Body of pancreas (tissue), 4 donors: Measurements from ENCODE around the gene DAPK2. TPM values are rescaled to one million over a fixed set of nuclear protein-coding genes. Genes with fewer than 3 reads are reported as not detected.

Experiments
- ATAC-seq: fragments of 150-250 bp; one replicate; pipeline ENCODE4 v1.9.1; 2016
- DNase-seq, 4 donors: peaks; one replicate each; pipeline ENCODE4 v3.0.0-alpha.2; 2019
- H3K27ac ChIP-seq, 4 donors: fragments of 200-600 bp; sonication (generic); 1 replicate in 3 of 4; 2 replicates in 1 of 4; pipeline versions ENCODE4 v1.5.1 to v1.6.1; 2016 to 2019; ENCODE audit warnings: mild to moderate bottlenecking in 1 of 4, mixed read lengths in 1 of 4, moderate library complexity in 1 of 4
- H3K27me3 ChIP-seq, 2 donors: fragments of 200-600 bp; sonication (generic); one replicate each; pipeline ENCODE4 v1.6.0; 2016; ENCODE audit warnings: mild to moderate bottlenecking in 1 of 2
- H3K36me3 ChIP-seq, 2 donors: fragments of 200-600 bp; sonication (generic); replicated peaks in 1 of 2; 2 replicates each; pipeline ENCODE4 v1.5.1; 2016; ENCODE audit warnings: low read depth in 2 of 2; ENCODE audit not compliant: insufficient read depth in 1 of 2
- H3K4me1 ChIP-seq: fragments of 200-600 bp; sonication (generic); one replicate; pipeline ENCODE4 v1.6.0; 2016
- H3K4me3 ChIP-seq, 2 donors: fragments of 200-600 bp; sonication (generic); 1 replicate in 1 of 2; 2 replicates in 1 of 2; pipeline ENCODE4 v1.5.1; 2016 to 2019
- H3K9me3 ChIP-seq, 3 donors: fragments of 200-600 bp; sonication (generic); 1 replicate in 2 of 3; 2 replicates in 1 of 3; pipeline ENCODE4 v1.5.1; 2016
- POLR2A ChIP-seq, 3 donors: fragments of 450-650 bp; IDR thresholded peaks; one replicate each; pipeline ENCODE4 v1.6.1; 2016; ENCODE audit warnings: antibody characterized with exemption in 3 of 3, mild to moderate bottlenecking in 2 of 3
- WGBS, 2 donors: methylation state at CpG; one replicate each; pipeline ENCODE4 v1.1.5; 2017; 5-methylcytosine and 5-hydroxymethylcytosine counted together
- intact Hi-C: fragments of 100-400 bp; cut with DNase I; formaldehyde crosslinking; loops from one replicate; pipeline ENCODE4 v1.15.1; 2023
- total RNA-seq, 2 donors: library from RNA; depleted of rRNA; stranded (reverse); fragments of >200 nt; gene quantifications; one replicate each; pipeline ENCODE4 v1.1.0, GENCODE V29; 2016
- TF ChIP-seq, protein P1 (sequence below), 7 experiments: fragments of 450-650 bp in 4 of 7; fragments of 200-600 bp in 3 of 7; sonication (generic) in 3 of 7; IDR thresholded peaks; one replicate each; pipeline ENCODE4 v1.5.1; 2016 to 2019; ENCODE audit warnings: antibody characterized with exemption in 7 of 7

Gene DAPK2
- total RNA-seq, 2 donors from 2014 or later, result 2.9 to 5.9 TPM

DNA sequence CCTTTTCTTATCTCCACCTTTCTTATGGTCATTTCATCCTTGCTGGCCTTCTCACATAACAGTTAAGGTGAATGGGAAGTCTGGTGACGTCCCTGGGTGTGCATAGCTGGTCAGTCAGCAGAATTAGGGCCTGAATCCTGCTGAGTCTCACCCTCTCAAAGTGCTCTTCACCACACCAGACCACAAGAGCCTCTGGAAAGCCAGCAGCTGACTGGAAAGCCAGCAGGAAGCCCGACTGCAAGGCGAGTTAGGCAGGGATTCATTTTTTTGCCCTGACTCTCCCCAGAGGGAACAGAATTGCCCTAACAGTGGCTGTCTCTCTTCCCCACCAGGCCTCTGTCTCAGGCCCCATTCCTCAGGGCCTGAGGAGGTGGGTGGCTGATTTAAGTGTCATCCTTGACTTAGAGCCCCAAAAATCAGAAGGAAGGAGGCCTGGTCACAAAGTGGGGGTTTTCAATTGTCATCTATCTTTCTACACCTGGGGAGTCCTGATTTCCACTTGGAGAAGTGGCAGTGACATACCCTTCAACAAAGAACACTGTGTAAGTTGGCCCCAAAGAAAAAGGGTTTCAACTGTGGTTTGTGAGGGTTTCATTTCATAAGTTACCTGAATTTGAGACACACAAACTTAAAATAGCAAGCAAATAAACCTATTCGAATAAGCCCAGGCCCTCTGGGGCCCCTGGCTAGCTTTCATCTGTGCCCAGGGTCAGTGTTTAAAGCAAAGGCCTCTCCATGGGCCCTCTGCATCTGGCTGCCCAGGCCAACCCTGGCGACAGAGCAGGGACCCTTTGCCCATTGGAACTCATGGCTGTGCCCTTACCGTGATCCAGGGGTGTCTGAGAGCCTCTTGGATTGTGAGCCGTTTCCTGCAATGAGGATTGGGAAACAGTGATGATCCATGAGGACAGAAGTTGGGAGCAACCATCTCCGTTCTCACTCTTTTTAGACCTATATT, 122.0 kb downstream of the DAPK2 start:
- Histone ChIP-seq H3K27ac (no peak overlapping the region), H3K4me1 (peaks cover 15% of the 10 kb centered on the region), H3K36me3 (no peaks in the 10 kb centered on the region), H3K9me3 (no peaks in the 10 kb centered on the region), H3K27me3 (no peaks in the 10 kb centered on the region), H3K4me3 (no peak overlapping the region)
- whole genome bisulfite sequencing, 2 donors, result 86 to 94% methylated on average over 8 of the region's 8 CpGs
- no peak for TF ChIP-seq POLR2A (IDR thresholded peaks at IDR 0.05)
- TF ChIP-seq, protein P1, sequence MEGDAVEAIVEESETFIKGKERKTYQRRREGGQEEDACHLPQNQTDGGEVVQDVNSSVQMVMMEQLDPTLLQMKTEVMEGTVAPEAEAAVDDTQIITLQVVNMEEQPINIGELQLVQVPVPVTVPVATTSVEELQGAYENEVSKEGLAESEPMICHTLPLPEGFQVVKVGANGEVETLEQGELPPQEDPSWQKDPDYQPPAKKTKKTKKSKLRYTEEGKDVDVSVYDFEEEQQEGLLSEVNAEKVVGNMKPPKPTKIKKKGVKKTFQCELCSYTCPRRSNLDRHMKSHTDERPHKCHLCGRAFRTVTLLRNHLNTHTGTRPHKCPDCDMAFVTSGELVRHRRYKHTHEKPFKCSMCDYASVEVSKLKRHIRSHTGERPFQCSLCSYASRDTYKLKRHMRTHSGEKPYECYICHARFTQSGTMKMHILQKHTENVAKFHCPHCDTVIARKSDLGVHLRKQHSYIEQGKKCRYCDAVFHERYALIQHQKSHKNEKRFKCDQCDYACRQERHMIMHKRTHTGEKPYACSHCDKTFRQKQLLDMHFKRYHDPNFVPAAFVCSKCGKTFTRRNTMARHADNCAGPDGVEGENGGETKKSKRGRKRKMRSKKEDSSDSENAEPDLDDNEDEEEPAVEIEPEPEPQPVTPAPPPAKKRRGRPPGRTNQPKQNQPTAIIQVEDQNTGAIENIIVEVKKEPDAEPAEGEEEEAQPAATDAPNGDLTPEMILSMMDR (IDR thresholded peaks at IDR 0.05), result no peak
- DNase-seq, result no peak
- no peak for ATAC-seq
- intact Hi-C loops, result no loop called here

DNA sequence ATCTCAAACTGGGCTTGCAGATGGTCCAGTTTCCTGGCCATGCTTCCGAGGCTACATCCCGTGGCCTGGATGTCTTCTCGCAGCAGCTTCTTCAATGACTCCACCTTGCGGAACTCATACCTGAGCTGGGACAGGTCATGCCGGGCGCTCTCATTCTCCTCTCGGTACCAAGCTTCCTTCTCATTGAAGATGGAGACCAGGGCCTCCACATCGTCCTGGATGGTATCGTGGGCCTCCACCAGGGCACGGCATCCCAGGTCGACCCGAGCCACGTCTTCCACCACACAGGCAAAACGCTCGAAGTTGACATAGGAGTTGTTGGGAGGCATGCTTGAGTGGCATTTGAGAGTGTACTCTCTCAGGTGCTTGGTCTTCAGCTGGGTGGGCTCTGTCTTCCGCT, 123.4 kb downstream of the DAPK2 start:
- peaks cover 15% of the 10 kb centered on the region for H3K4me1 ChIP-seq
- H3K4me3 ChIP-seq, result no peak overlapping the region
- no peaks in the 10 kb centered on the region for H3K36me3 ChIP-seq
- DNase-seq (no peak), ATAC-seq (no peak)
- TF ChIP-seq, protein P1 (IDR thresholded peaks at IDR 0.05), result no peak
- no peak for TF ChIP-seq POLR2A (IDR thresholded peaks at IDR 0.05)
- WGBS, 2 donors, result 83 to 93% methylated on average over 9 to 10 of the region's 16 CpGs
- intact Hi-C loops, result no loop called here
- H3K9me3 ChIP-seq, result no peaks in the 10 kb centered on the region
- no peaks in the 10 kb centered on the region for H3K27me3 ChIP-seq
- no peak overlapping the region for H3K27ac ChIP-seq

DNA sequence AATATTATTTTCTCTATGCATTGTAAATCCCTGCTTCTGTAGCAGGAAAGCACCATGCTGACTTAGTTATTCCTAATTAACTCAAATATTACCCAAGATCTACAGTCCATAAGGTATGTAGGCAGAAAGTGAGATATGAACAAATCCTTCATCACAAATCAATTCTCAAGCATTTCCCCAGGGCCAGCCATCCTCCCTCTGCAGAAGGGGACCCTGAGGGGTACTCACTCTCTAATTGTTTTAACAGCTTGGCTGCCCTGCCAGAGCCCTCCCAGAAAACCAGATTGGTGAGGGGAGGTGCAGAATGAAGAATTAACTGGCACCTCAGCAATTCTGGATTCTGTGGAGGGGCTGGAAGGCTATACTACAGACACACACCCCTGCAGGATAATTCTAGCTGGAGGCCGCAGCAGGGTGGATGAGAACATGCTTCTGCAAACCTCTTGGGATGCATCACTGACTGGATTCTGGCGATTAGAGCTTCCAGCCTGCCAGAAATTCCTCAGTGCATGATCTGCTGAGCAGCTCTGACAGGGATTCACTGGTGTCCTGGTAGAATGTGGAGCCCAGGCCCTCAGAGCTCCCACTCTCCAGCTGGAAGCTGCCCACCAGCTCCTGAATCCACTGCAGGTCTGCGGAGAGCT, 123.9 kb downstream of the DAPK2 start:
- 96% methylated on average over 3 of the region's 3 CpGs; no CpG with 5 or more reads in 1 of the 2 donors for WGBS, 2 donors
- no peak for TF ChIP-seq POLR2A (IDR thresholded peaks at IDR 0.05)
- TF ChIP-seq, protein P1 (IDR thresholded peaks at IDR 0.05), result no peak
- no peak for ATAC-seq

DNA sequence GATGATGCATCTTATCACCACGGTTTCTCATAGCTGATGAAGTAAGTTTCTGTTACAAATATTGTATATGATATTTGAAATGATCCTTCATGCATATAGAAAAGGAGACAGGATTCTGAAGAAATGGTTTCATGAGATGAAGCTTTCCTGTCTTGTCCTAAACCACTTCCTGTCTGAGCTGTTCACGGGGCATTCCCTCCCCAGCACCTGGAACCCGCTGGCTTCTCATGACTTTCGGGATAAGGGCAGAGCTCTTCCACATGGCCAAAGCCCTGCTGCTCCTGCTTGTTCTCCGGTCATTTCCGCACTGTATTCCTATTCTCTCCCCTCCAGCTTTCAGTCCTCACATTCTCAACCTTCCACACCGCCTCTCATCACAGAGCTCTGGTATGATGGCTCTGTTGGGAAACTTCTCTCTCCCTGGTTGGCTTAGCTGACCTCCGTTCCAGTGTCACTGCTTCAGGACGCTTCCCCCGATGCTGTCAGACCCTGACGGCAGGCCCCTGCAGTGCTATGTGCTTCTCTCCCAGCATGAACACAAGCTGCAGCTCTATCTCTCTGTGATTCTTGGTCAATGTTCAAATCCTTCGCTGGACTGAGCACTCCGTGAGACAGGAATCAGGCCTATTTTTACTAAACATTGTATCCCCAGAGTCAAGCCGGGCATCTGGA, 125.6 kb downstream of the DAPK2 start:
- Histone ChIP-seq H3K9me3 (no peaks in the 10 kb centered on the region), H3K27me3 (no peaks in the 10 kb centered on the region)
- TF ChIP-seq, protein P1 (IDR thresholded peaks at IDR 0.05), result no peak
- TF ChIP-seq POLR2A (IDR thresholded peaks at IDR 0.05), result no peak

More for the DNA sequence above, 123.9 kb downstream of the DAPK2 start:
- Histone ChIP-seq H3K9me3 (no peaks in the 10 kb centered on the region), H3K4me3 (no peak overlapping the region), H3K27ac (no peak overlapping the region), H3K27me3 (no peaks in the 10 kb centered on the region), H3K4me1 (peaks cover 15% of the 10 kb centered on the region), H3K36me3 (no peaks in the 10 kb centered on the region)
- intact Hi-C loops, result no loop called here
- no peak for DNase-seq

More for the DNA sequence above, 125.6 kb downstream of the DAPK2 start:
- no peak for ATAC-seq
- intact Hi-C loops, result no loop called here
- no peaks in the 10 kb centered on the region for H3K36me3 ChIP-seq
- H3K27ac ChIP-seq, result no peak overlapping the region
- peaks cover 7% of the 10 kb centered on the region for H3K4me1 ChIP-seq
- 90 to 92% methylated on average over 14 of the region's 14 CpGs for WGBS, 2 donors
- H3K4me3 ChIP-seq, result no peak overlapping the region
- no peak for DNase-seq
